GM23248 (cell line): ENCODE results near the gene STX18. TPM values are rescaled to one million over a fixed set of nuclear protein-coding genes. Genes with fewer than 3 reads are reported as not detected.

Source experiments
- DNase-seq: peaks from one replicate; pipeline ENCODE4 v3.0.0-alpha.2; 2015
- H2AFZ ChIP-seq: fragments of 200-600 bp; sonication (generic); 2 replicates; pipeline ENCODE4 v1.6.1; 2016; ENCODE audit warnings: antibody characterized with exemption
- H3F3A ChIP-seq: fragments of 200-600 bp; sonication (generic); 2 replicates; pipeline ENCODE4 v1.6.1; 2016; ENCODE audit warnings: mild to moderate bottlenecking, antibody characterized with exemption, mixed run types; ENCODE audit not compliant: insufficient read depth
- H3K27ac ChIP-seq: fragments of 200-600 bp; sonication (generic); 2 replicates; pipeline ENCODE4 v1.5.1; 2016; ENCODE audit warnings: mild to moderate bottlenecking
- H3K27me3 ChIP-seq: fragments of 200-600 bp; sonication (generic); replicated peaks from 2 replicates; pipeline ENCODE4 v1.6.1; 2016; ENCODE audit warnings: mild to moderate bottlenecking; ENCODE audit not compliant: insufficient read depth
- H3K36me3 ChIP-seq: fragments of 200-600 bp; sonication (generic); 2 replicates; pipeline ENCODE4 v1.6.1; 2016; ENCODE audit warnings: low read depth, mild to moderate bottlenecking
- H3K4me1 ChIP-seq: fragments of 200-600 bp; sonication (generic); 2 replicates; pipeline ENCODE4 v1.6.1; 2016; ENCODE audit warnings: mild to moderate bottlenecking; ENCODE audit not compliant: insufficient read depth
- H3K4me2 ChIP-seq: fragments of 200-600 bp; sonication (generic); one replicate; pipeline ENCODE4 v1.6.1; 2016; ENCODE audit warnings: mild to moderate bottlenecking; ENCODE audit not compliant: unreplicated experiment
- H3K4me3 ChIP-seq: fragments of 200-600 bp; sonication (generic); 2 replicates; pipeline ENCODE4 v1.5.1; 2016; ENCODE audit warnings: mild to moderate bottlenecking
- H3K79me2 ChIP-seq: fragments of 200-600 bp; sonication (generic); 2 replicates; pipeline ENCODE4 v1.6.1; 2016; ENCODE audit warnings: mild to moderate bottlenecking; ENCODE audit not compliant: insufficient read depth
- H3K9ac ChIP-seq: fragments of 200-600 bp; sonication (generic); 2 replicates; pipeline ENCODE4 v1.6.1; 2016; ENCODE audit warnings: mild to moderate bottlenecking
- H3K9me2 ChIP-seq: fragments of 200-600 bp; sonication (generic); 2 replicates; pipeline ENCODE4 v1.6.1; 2016; ENCODE audit warnings: mixed run types, mild to moderate bottlenecking, moderate library complexity; ENCODE audit not compliant: insufficient read depth
- H3K9me3 ChIP-seq: fragments of 200-600 bp; sonication (generic); one replicate; pipeline ENCODE4 v1.6.1; 2017; ENCODE audit warnings: low read depth
- H4K20me1 ChIP-seq: fragments of 200-600 bp; sonication (generic); 2 replicates; pipeline ENCODE4 v1.6.0; 2016; ENCODE audit not compliant: insufficient read depth
- EZH2 ChIP-seq: fragments of 200-600 bp; sonication (generic); IDR thresholded peaks from 2 replicates; pipeline ENCODE4 v1.6.1; 2018; ENCODE audit warnings: antibody characterized with exemption, mild to moderate bottlenecking; ENCODE audit not compliant: insufficient read depth, poor library complexity, severe bottlenecking
- EZH2phosphoT487 ChIP-seq: fragments of 200-600 bp; sonication (generic); IDR thresholded peaks from 2 replicates; pipeline ENCODE4 v1.6.1; 2018; ENCODE audit warnings: antibody characterized with exemption, moderate library complexity, mild to moderate bottlenecking, low read depth; ENCODE audit not compliant: insufficient read depth
- WGBS, 2 experiments: methylation state at CpG; one replicate each; pipeline ENCODE4 v1.1.6; 2015 to 2017; ENCODE audit warnings: low lambda C conversion rate in 2 of 2, low coverage in 1 of 2; ENCODE audit errors: missing lambda C conversion rate in 2 of 2; 5-methylcytosine and 5-hydroxymethylcytosine counted together
- in situ Hi-C: fragments of 300-500 bp; cut with MboI; formaldehyde crosslinking; loops from 2 replicates; pipeline ENCODE4 v1.15.0; 2020
- polyA plus RNA-seq: library from polyadenylated mRNA; unstranded; fragments of >200 nt; fragmentation: Nextera tagmentation; extraction: Ambion mirVana; gene quantifications from 2 replicates; pipeline ENCODE4 v1.2.1, GENCODE V29; 2016
- total RNA-seq: library from RNA; depleted of rRNA; stranded (reverse); fragments of >200 nt; shearing (Covaris generic); gene quantifications from 2 replicates; pipeline ENCODE4 v1.2.3, GENCODE V29; 2014

STX18 gene
- total and polyA plus RNA-seq, 2 experiments from 2014 or later, result 39.2 to 42.6 TPM

GRCh38 chr4:4387531-4388310, 154.1 kb downstream of the STX18 start:
- H3K27me3 ChIP-seq, result peaks cover 73% of the 10 kb centered on the region
- H3K4me2 ChIP-seq, result no peak overlapping the region

GRCh38 chr4:4386736-4387392, 155.0 kb downstream of the STX18 start, which contains the start of gene NSG1:
Gene NSG1, plus strand, starts transcription at chr4:4387102. Its CDS starts 528 bp downstream, at chr4:4387630.
- Histone ChIP-seq H3K27ac (no peak within 1 kb of the TSS), H3K4me3 (peak within 1 kb of the TSS; percentile 54), H3K36me3 (no peaks in the 10 kb centered on the region), H2AFZ (peak within 1 kb of the TSS; percentile 56; the same call in 1 of the 2 replicates), H3K9me3 (no peaks in the 10 kb centered on the region), H3K79me2 (no peaks in the 10 kb centered on the region), H3K4me1 (0 out of 2 replicates have a peak, but pooled peaks cover 4% of the 10 kb centered on the region), H3K9ac (no peak within 1 kb of the TSS), H3K9me2 (no peaks in the 10 kb centered on the region), H3K4me2 (peak within 1 kb of the TSS; percentile 65), H3K27me3 (peaks cover 72% of the 10 kb centered on the region), H4K20me1 (no peaks in the 10 kb centered on the region), H3F3A (no peaks in the 10 kb centered on the region)
- in situ Hi-C loops, result no loop called here
- TF ChIP-seq EZH2phosphoT487, result no peak
- TF ChIP-seq EZH2, result no peak
- WGBS, 2 experiments, result 2% methylated on average over 17 to 28 of the region's 87 CpGs
- peak; percentile 60 for DNase-seq

More at GRCh38 chr4:4387531-4388310, 154.1 kb downstream of the STX18 start:
- in situ Hi-C loops, result no loop called here
- Histone ChIP-seq H3F3A (no peaks in the 10 kb centered on the region), H3K36me3 (no peaks in the 10 kb centered on the region), H3K4me1 (0 out of 2 replicates have a peak, but pooled peaks cover 4% of the 10 kb centered on the region), H2AFZ (no peak overlapping the region), H3K79me2 (no peaks in the 10 kb centered on the region), H3K27ac (no peak overlapping the region), H4K20me1 (no peaks in the 10 kb centered on the region), H3K9me3 (no peaks in the 10 kb centered on the region), H3K9ac (no peak overlapping the region), H3K9me2 (no peaks in the 10 kb centered on the region), H3K4me3 (peak overlapping the region; percentile 54; the same call in 1 of the 2 replicates)
- no peak for TF ChIP-seq EZH2
- no peak for TF ChIP-seq EZH2phosphoT487
- 4 to 8% methylated on average over 27 to 53 of the region's 62 CpGs for WGBS, 2 experiments
- peak; percentile 24 for DNase-seq

- no peaks in the 10 kb centered on the region for H3K79me2 ChIP-seq
- WGBS, 2 experiments, result 3 to 5% methylated on average over 15 to 35 of the region's 36 CpGs
- no peaks in the 10 kb centered on the region for H3K36me3 ChIP-seq
- H3K4me3 ChIP-seq, result peak overlapping the region; percentile 54
- H3K9ac ChIP-seq, result no peak overlapping the region
- H3K27me3 ChIP-seq, result peaks cover 71% of the 10 kb centered on the region
- no peak overlapping the region for H3K27ac ChIP-seq
- no peaks in the 10 kb centered on the region for H4K20me1 ChIP-seq
- H3K9me2 ChIP-seq, result no peaks in the 10 kb centered on the region
- H3K4me1 ChIP-seq, result 0 out of 2 replicates have a peak, but pooled peaks cover 4% of the 10 kb centered on the region
- H3K9me3 ChIP-seq, result no peaks in the 10 kb centered on the region
- DNase-seq, result no peak
- TF ChIP-seq EZH2, result no peak
- TF ChIP-seq EZH2phosphoT487, result no peak
- H2AFZ ChIP-seq, result no peak overlapping the region
- in situ Hi-C loops, result no loop called here
- H3F3A ChIP-seq, result no peaks in the 10 kb centered on the region
- H3K4me2 ChIP-seq, result peak overlapping the region; percentile 65
Measured at GRCh38 chr4:4386296-4386735, 155.5 kb downstream of the STX18 start.

GRCh38 chr4:4385729-4386295, 156.0 kb downstream of the STX18 start:
- no peaks in the 10 kb centered on the region for H3K9me3 ChIP-seq
- DNase-seq, result no peak
- H3F3A ChIP-seq, result no peaks in the 10 kb centered on the region
- no peak overlapping the region for H3K27ac ChIP-seq
- no peak overlapping the region for H3K9ac ChIP-seq
- peaks cover 76% of the 10 kb centered on the region for H3K27me3 ChIP-seq
- H3K9me2 ChIP-seq, result no peaks in the 10 kb centered on the region
- H3K4me2 ChIP-seq, result peak overlapping the region; percentile 65
- H4K20me1 ChIP-seq, result no peaks in the 10 kb centered on the region
- in situ Hi-C loops, result no loop called here
- no peak overlapping the region for H2AFZ ChIP-seq
- 3 to 5% methylated on average over 29 to 38 of the region's 38 CpGs for WGBS, 2 experiments
- H3K36me3 ChIP-seq, result no peaks in the 10 kb centered on the region
- H3K4me1 ChIP-seq, result 0 out of 2 replicates have a peak, but pooled peaks cover 4% of the 10 kb centered on the region
- no peaks in the 10 kb centered on the region for H3K79me2 ChIP-seq
- H3K4me3 ChIP-seq, result no peak overlapping the region
- TF ChIP-seq EZH2 (no peak), EZH2phosphoT487 (no peak)
